Thyroid gland (tissue), 4 donors: ENCODE measurements around the gene NAV2.

ENCODE experiments used
- POLR2A ChIP-seq, 2 donors: fragments of 450-650 bp; IDR thresholded peaks; one replicate each; pipeline ENCODE4 v1.6.1; 2017; ENCODE audit warnings: antibody characterized with exemption in 2 of 2, mild to moderate bottlenecking in 2 of 2, moderate library complexity in 1 of 2
- TF ChIP-seq, protein P1 (sequence below), 6 experiments: fragments of 200-600 bp in 3 of 6; fragments of 450-650 bp in 3 of 6; sonication (generic) in 3 of 6; IDR thresholded peaks; one replicate each; pipeline ENCODE4 v1.5.1; 2016 to 2019; ENCODE audit warnings: antibody characterized with exemption in 6 of 6, mild to moderate bottlenecking in 2 of 6, inconsistent platforms in 1 of 6, moderate library complexity in 1 of 6

- no peak for TF ChIP-seq POLR2A (IDR thresholded peaks at IDR 0.05)
- TF ChIP-seq, protein P1, sequence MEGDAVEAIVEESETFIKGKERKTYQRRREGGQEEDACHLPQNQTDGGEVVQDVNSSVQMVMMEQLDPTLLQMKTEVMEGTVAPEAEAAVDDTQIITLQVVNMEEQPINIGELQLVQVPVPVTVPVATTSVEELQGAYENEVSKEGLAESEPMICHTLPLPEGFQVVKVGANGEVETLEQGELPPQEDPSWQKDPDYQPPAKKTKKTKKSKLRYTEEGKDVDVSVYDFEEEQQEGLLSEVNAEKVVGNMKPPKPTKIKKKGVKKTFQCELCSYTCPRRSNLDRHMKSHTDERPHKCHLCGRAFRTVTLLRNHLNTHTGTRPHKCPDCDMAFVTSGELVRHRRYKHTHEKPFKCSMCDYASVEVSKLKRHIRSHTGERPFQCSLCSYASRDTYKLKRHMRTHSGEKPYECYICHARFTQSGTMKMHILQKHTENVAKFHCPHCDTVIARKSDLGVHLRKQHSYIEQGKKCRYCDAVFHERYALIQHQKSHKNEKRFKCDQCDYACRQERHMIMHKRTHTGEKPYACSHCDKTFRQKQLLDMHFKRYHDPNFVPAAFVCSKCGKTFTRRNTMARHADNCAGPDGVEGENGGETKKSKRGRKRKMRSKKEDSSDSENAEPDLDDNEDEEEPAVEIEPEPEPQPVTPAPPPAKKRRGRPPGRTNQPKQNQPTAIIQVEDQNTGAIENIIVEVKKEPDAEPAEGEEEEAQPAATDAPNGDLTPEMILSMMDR (IDR thresholded peaks at IDR 0.05): no peak
Measured at GRCh38 chr11:19718951-19719350, 6.3 kb downstream of the NAV2 start.
